HG02938 (cell line): ENCODE measurements around the gene SPPL3.

ENCODE experiments used
- ATAC-seq: cut with Tn5 transposase; IDR thresholded peaks from one replicate; pipeline ENCODE4 v1.9.1; 2021; ENCODE audit warnings: mild to moderate bottlenecking, moderate library complexity; ENCODE audit not compliant: unreplicated experiment

Gene SPPL3

GRCh38 chr12:120757226-120757742 lies 146.9 kb downstream of the SPPL3 start:
- no peak for ATAC-seq

- ATAC-seq, result no peak
Observed at GRCh38 chr12:120755269-120755668, 148.9 kb downstream of the SPPL3 start.

- ATAC-seq, result no peak
Observed at GRCh38 chr12:120754792-120755191, 149.4 kb downstream of the SPPL3 start.

GRCh38 chr12:120751389-120751788 lies 152.8 kb downstream of the SPPL3 start:
- ATAC-seq, result no peak

GRCh38 chr12:120750806-120751205 lies 153.4 kb downstream of the SPPL3 start:
- ATAC-seq, result no peak

GRCh38 chr12:120749256-120749655 lies 154.9 kb downstream of the SPPL3 start:
- ATAC-seq, result no peak

- ATAC-seq, result no peak
Observed at GRCh38 chr12:120748242-120748641, 155.9 kb downstream of the SPPL3 start.

GRCh38 chr12:120744922-120745493 lies 159.2 kb downstream of the SPPL3 start:
- ATAC-seq, result no peak

GRCh38 chr12:120741476-120742421 lies 162.4 kb downstream of the SPPL3 start:
- ATAC-seq, result no peak

- no peak for ATAC-seq
Observed at GRCh38 chr12:120740871-120741270, 163.3 kb downstream of the SPPL3 start.

GRCh38 chr12:120739821-120740613 lies 164.1 kb downstream of the SPPL3 start:
- ATAC-seq, result no peak

- no peak for ATAC-seq
Observed at GRCh38 chr12:120739031-120739762, 165.0 kb downstream of the SPPL3 start.

GRCh38 chr12:120738252-120739030 lies 165.7 kb downstream of the SPPL3 start:
- ATAC-seq, result no peak

GRCh38 chr12:120737557-120738251 lies 166.5 kb downstream of the SPPL3 start:
- ATAC-seq, result no peak

GRCh38 chr12:120736404-120737331 lies 167.5 kb downstream of the SPPL3 start:
- ATAC-seq, result no peak

GRCh38 chr12:120735181-120735580 lies 169.0 kb downstream of the SPPL3 start:
- no peak for ATAC-seq

- ATAC-seq, result no peak
Observed at GRCh38 chr12:120734210-120734609, 169.9 kb downstream of the SPPL3 start.

- ATAC-seq, result no peak
Observed at GRCh38 chr12:120733574-120733973, 170.6 kb downstream of the SPPL3 start.
